HG02678 (cell line): ENCODE data around the gene TACR1.
"Not testable (repeated sequence)": the region's sequence is repeated elsewhere in the genome, so short reads cannot be mapped to it uniquely, and the experiment has no call there.

Source experiments
- ATAC-seq: cut with Tn5 transposase; IDR thresholded peaks from one replicate; pipeline ENCODE4 v1.9.1; 2021; ENCODE audit warnings: mild to moderate bottlenecking, moderate library complexity; ENCODE audit not compliant: unreplicated experiment

TACR1 gene, protein sequence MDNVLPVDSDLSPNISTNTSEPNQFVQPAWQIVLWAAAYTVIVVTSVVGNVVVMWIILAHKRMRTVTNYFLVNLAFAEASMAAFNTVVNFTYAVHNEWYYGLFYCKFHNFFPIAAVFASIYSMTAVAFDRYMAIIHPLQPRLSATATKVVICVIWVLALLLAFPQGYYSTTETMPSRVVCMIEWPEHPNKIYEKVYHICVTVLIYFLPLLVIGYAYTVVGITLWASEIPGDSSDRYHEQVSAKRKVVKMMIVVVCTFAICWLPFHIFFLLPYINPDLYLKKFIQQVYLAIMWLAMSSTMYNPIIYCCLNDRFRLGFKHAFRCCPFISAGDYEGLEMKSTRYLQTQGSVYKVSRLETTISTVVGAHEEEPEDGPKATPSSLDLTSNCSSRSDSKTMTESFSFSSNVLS

DNA sequence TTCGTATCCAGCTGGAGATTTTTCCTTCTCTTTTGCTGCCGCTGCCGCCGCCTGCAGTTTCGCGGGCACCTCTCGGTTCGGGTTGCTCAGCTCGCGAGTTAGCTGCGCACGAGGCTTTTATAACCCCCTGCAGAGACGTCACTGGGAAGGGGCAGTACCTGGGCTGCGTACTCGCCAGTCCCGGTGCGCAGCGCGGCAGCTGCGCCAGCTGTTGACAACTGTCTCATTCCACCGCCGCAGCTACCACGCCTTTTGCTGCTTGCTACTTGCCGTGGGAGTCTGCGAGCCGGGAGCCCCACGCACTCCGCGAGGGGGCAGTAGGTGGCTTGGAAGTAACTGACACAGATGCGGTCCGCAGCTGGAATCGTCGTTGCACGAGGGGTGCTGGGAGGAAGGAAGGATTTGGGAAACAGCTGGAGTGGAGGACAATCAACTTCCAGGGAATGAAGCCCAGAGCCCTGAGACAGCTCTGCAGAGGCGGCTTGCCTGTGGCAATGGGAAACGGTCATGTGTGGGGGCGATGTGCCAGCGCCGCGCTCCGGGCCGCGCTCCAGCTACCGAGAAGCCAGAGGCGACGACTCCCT is at the start of gene TACR1:
TSS of gene TACR1 (minus strand) at position 93 of the 584 bp plus-strand sequence. CDS start 586 bp downstream, outside the sequence.
- peak; percentile 84 for ATAC-seq

DNA sequence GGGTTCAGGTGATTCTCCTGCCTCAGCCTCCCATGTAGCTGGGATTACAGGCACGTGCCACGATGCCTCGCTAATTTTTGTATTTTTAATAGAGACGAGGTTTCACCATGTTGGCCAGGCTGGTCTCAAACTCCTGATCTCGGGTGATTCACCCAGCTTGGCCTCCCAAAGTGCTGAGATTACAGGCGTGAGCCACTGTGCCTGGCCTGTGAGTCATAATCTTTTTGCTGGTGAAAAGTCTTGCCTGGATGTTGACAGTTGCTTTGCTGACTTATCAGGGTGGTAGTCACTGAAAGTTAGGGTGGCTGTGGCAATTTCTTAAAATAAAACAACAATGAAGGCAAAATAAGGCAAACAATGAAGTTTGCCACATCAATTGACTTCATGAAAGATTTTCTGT is 49.3 kb upstream of the TACR1 start:
- not testable (repeated sequence) for ATAC-seq

DNA sequence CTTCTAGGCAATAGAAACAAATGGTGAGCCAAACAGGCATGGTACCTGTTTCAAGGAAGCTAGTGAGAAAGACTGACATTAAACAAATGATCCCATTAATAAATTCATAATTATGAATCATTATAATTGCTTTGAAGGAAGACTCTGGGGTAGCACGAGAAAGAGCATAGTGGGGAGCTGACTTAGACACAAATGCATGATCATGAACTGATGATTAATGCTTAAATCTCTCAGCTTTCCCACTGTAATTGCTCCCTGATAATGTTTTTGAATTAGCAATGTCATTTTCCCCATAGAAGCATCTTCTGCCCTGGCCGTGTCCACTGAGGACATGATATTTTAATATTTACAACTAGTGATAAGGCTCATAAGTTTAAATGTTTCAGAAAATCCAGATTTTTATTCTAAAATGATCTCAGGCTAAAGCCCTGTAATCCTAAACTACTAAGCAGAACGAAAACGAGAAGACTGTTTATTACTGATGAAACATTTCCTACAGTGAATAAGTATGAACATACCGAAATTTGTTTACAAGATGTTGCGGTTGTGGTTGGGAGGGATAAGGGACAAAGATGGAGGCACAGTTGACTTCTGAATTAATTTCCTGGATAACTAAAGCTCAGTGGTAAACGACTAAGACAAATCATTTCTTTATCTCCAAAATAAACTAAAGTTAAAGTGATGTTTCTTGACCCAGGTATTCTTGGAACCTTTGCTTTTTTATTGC is 47.3 kb upstream of the TACR1 start:
- ATAC-seq, result no peak

DNA sequence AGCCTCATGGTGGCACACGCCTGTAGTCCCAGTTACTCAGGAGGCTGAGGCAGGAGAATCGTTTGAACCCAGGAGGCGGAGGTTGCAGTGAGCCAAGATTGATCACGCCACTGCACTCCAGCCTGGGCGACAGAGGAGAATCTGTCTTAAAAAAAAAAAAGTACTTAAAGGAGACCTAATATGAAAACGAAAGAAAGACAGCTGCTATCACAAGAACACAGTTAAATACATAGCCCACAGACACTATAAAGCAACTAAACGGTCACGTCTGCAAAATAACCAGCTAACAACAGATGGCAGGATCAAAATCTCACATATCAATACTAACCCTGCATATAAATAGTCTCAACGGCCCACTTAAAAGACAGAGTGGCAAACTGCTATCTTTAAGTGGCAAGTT is 43.9 kb upstream of the TACR1 start:
- ATAC-seq, result no peak

DNA sequence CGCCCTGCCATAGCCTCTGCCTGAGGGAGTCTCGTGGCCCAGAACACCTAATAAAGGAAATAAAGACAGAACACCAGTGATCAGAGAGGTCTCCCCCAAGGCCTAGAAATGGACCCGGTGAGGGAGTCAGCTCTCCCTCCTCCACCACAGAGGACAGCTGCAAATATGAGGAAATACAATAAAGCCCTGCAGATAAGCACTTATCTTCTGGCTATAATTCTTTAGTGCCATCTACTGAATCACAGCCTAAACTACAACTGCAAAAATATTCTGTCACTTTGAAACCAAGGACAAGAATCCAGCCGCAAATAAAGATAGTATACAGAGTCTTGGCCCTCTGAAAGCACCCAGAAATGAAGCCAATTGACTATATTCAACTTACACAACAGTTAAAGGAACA is 42.4 kb upstream of the TACR1 start:
- ATAC-seq, result no peak

DNA sequence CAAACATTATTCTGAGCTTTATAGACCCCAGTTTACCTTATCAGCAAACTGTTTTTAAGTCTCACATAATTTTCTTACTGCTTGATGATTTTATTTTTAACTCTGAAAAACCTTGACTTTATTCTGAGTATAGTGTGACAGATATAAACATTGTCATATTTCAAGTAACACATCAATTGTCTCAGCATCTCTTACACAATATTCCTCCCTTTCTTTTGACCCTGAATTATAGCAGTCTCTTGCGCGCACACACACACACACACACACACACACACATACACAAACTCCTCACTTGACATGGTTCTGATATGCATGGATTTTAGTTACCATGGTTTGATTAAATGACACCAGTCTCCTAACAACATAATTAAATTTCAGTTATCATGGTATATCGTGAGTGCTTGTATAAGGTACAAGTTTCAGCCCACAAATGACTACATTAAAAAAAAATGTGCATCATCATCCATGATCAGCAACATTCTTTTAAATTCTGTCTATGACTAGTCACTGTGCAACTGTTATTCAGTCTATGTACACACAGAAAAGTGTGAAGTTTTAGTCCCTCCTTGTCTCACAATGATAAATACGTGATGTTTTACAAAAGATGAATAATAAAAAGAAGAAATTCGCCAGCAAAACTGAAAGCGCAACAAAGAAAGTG is 39.5 kb upstream of the TACR1 start:
- no peak for ATAC-seq

DNA sequence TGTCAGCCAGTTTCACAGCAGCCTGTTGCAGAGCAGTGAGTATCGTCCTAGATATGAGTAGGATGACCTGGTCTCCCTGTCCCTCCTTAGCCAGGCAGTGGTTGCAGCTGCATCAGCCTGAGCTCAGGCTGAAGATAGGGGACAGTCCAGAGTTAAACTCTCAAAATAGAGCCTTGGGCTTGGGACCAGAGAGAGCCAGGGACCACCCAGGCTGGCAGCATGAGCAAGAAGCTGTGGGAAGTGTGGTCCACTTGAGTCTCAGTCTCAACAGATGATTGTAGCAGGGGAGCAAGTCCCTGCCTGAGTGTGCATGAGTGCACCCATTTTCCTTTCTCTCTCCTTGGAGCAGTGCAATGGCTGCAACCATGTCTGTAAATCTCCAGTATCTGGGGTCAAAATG is 38.0 kb upstream of the TACR1 start:
- ATAC-seq, result no peak

DNA sequence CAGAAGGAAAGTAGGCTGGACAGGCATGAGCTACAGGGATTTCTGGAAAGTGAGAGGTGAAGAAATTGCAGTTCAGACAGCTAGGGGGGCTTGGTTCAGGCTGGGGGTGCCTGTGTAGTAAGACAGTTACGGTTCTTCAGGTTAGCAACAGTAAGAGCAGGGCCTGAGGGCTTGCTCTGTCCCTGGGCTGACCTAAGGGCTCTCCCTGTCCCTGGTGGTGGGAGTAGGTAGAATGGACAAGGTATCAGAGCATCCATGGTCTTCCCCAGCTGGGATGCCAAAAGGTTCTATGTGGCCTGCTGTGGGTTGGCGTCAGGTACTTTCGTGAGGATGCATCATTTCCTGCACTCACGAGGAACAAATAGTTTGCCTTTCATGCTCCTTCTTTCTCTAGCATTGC is 34.6 kb upstream of the TACR1 start:
- no peak for ATAC-seq

DNA sequence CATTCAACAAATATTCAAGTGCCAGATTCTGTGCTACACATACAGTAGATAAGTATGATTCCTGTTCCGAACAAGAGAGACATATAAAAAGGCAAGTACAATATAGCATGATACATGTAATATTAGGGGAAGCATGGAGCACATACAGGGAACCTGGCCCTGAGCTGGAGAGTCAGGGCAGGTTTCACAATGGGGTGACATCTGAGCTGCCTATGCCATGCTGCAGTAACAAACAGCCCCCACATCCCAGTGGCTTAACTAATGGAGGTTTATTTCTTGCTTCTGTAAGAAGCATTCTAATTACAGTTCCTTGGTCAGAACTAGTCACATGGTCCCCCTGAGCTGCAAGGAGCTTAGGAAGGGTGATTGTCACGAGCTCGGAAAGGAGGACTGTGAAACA is 27.3 kb upstream of the TACR1 start:
- ATAC-seq, result no peak

DNA sequence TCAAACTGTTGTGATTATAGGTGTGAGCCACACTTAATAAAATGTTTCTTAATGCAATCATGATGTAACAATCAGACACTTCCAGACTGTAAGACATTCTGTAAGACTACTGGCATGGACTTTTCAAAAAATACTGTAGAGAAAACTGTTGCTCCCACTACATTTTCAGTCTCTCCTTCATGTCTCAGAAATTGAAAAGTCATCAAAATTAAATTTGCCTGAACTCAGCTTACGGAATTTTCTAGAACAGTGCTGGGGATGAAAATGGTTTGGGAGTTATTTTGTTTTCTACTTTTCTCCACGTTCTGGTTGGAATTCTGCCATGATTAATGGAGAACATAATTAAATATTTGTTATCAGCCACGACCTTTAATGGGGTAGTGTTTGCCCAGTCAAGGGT is 26.8 kb upstream of the TACR1 start:
- no peak for ATAC-seq

DNA sequence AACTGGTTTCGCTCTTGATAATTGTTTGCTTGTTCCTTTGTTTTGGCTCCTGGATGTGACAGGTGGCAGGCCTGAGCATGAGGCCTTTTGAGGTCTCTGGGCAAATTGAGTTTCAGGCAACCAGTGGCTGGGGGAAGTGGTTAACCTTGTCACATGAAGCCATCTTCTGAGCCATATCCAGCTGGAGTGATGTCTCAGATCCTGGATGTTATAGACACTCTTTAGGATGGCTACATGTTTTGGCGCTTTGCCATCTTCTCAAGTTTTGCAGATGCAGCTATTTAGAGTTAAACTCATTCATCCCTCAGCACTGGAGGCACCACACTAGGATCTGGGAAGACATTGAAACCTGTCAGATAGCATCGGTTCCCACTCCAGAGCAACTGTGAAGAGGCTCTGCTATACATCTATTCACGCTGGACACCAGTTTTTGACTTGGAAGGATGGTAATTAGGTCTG is 25.3 kb upstream of the TACR1 start:
- no peak for ATAC-seq

DNA sequence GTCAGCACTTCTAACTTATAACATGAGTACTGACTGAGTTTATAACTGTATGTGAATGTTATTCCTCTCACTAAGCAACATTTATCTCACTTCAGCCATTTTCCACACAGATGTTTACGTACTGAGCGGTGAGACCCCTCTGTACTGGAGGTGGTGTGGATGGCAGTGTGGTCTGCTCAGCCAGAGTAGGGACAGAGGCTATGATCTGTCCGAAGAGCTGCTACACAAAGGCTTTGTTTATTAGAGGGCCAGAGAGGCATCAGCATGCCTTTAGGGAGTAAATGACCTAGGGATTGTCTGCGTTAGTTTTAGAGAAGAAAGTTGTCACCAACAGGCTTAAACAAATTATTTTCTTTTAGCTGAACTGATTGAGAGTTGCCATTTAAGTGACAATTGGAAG is 23.2 kb upstream of the TACR1 start:
- ATAC-seq, result no peak

DNA sequence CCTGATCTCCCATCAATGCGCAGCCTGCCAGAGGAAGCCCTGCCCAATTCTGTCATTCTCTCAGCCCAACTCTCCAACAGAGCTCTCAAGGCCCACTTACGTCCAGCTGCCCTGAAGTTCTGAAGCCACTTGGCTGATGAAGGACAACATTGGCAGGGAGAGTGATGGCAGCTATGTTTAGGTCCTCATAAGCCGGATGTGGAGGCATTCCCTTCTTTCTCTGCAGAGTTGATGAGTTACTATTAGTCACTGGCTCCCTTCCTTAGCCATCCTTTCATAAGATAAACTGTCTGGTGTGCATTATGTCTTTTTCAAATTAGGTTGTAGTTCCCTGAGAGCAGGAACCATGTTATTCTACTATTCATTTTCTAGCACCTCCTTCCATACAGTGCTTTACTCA is 22.5 kb upstream of the TACR1 start:
- no peak for ATAC-seq

DNA sequence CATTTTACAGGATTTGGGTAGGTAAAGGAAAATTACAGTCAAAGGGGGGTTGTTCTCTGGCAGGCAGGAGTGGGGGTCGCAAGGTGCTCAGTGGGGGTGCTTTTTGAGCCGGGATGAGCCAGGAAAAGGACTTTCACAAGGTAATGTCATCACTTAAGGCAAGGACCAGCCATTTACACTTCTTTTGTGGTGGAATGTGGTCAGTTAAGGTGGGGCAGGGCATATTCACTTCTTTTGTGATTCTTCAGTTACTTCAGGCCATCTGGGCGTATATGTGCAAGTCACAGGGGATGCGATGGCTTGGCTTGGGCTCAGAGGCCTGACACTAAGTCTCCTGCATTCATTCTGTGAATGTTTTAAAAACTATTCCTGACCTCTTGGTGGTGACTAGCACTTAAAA is 19.9 kb upstream of the TACR1 start:
- not testable (repeated sequence) for ATAC-seq

DNA sequence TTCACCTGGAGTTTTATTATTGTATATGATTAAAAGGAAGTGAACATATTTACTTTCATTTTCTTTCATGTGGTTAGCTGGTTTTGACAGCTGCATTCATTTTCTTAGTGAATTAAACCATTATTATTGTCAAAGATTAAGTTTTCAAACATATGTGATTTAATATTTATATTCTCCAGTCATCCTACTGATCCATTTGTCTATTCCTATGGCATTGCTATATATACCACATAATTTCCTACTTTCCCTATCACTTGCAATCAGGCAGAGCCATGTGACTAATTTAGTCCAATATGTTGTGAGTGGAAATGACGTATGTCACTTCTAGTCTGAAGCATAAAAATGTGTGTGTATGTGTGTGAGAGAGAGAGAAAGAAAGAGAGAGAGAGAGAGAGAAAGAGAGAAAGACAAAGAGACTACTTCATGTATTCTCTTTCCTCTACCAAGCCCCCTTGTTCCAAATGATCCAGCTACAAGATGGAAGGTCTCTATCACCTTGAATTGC is 12.0 kb upstream of the TACR1 start:
- ATAC-seq, result no peak

DNA sequence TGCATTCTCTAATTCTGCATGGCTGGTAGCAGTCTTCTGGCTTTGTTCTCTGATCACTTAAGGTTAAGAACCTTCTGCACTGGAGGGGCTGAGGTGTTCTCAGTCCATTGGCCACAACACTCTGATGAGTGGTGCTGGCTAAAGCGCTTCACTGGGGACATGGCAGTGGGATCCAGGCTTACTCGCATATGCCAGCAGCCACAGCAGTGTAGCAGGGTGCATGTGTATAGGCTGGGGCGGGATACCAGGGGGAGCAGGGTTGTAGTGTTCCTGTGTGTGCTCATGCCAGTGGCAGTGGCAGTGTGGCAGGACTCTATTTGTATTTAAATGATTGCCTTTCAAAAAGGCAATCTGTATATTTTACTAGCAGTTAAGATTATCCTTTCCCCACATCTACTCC is 11.1 kb upstream of the TACR1 start:
- ATAC-seq, result no peak

DNA sequence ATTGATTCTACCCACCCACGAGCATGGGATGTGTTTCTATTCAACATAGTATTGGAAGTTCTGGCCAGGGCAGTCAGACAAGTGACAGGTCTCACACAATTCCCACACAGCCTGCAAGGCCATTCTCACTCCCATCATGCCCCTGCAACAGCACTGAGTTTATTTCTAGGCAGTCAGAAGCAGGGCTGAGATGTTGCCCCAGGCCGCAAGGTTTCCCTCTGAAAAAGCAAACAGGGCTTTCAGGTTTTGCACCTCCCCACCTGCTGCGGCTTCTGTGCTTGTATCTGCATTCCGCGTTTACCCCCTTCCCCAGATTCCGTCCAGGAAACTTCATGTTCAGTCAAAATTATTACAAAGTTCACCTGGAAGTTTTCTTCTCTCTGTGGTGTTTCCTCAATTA is 9.4 kb upstream of the TACR1 start:
- no peak for ATAC-seq

DNA sequence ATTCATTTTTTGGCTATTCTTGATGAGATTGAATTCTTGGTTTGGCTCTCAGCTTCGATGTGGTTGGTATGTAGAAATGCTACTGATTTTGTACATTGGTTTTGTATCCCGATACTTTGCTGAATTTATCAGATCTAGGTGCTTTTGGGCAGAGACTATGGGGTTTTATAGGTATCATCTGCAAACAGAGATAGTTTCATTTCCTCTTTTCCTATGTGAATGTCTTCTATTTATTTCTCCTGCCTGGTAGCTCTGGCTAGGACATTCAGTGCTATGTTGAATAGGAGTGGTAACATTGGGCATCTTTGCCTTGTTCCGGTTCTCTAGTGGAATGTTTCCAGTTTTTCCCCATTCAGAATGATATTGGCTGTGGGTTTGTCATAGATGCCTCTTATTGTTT is 5.5 kb upstream of the TACR1 start:
- ATAC-seq, result no peak

DNA sequence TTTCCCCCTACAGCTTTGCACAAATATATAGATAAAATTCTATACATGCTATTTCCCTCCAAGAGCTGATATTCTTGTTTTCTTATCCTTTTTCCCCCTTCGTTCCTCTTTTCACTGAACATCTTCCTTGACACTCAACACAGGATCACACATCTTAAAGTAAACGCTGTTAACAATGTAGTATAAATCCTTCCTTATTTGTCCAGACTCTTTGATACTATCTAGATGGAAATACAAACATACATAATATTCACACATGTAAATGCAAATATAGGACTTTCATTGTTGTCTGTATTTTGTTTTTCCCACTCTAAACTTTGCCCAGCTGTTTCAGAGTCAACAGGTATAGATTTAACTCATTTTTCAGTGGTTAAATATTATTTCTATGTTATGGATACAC is 3.0 kb upstream of the TACR1 start:
- ATAC-seq, result no peak

DNA sequence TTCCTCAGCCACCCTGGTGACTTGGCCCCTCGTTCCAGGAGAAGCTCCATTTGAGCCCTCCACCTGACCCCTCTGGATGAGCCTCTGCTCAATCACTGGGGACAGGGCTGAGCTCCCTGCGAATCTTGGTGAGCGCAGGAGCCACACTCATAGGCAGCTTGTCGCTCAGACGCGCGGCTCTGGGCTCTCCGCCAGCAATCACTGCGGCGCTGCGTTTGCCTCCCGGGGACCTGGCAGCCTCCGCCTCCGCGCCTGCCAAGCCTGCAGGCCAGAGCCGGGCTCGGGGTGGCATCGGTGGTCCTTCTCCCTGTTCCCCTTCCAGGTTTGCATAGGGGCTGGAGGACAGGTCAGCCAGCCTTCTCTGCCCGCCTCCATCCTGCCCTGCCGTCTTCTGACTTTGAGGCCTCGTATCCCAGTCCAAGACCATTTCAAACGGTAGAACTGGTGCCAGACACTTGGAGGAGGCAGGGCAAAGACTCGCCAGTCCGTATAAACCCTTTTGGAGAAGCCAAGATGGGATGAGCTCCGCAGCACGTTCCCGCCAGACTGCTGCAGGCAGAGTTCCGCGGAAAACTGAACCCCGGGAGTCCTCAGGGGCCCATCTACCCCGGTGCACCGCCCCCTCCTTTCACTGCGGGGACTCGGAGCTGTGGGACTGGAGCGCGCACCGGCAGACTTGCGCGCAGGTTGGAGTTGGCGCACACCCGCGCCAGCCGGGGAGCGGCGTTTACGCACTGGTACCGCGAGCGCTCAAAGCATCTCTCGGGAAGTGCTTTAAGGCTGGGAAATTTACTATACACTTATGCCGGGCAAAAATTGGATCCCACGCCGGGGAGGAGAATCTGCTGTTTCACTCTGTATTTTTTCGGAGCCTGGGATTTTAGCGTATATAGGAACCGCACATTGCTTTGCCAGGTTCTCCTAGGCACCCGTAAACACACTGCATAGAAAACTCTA is 1.1 kb upstream of the TACR1 start:
- ATAC-seq, result no peak
